ENCODE measurements around the gene C4A. TPM values are rescaled to one million over a fixed set of nuclear protein-coding genes. Genes with fewer than 3 reads are reported as not detected.
"Not testable (repeated sequence)": the region's sequence is repeated elsewhere in the genome, so short reads cannot be mapped to it uniquely, and the experiment has no call there.

Gene C4A
- total RNA-seq, 1 experiment from 2014 or later, result 7.0 TPM

GRCh38 chr6:31978831-31979230 lies 3.0 kb upstream of the C4A start:
- Histone ChIP-seq H4K20me1 (ENCODE audit: insufficient read depth) (no peaks in the 10 kb centered on the region), H3K27ac (no peak overlapping the region), H3F3A (ENCODE audit: insufficient read depth, low read depth) (no peaks in the 10 kb centered on the region; the same call in 1 of the 2 replicates), H3K4me2 (no peak overlapping the region), H3K9me3 (ENCODE audit: insufficient read depth, low read depth) (no peaks in the 10 kb centered on the region), H2AFZ (no peak overlapping the region), H3K79me2 (ENCODE audit: low read depth) (peaks cover 13% of the 10 kb centered on the region), H3K9me2 (ENCODE audit: insufficient read depth) (no peaks in the 10 kb centered on the region), H3K36me3 (ENCODE audit: low read depth) (no peaks in the 10 kb centered on the region), H3K4me1 (replicated peaks; ENCODE audit: insufficient read depth) (0 out of 2 replicates have a peak, but pooled peaks cover under 1% of the 10 kb centered on the region), H3K27me3 (ENCODE audit: insufficient read depth, low read depth) (no peaks in the 10 kb centered on the region), H3K4me3 (no peak overlapping the region)
- DNase-seq, result no peak
- ChIA-PET CTCF (no interaction called here), POLR2A (ENCODE audit: unreplicated experiment) (no interaction called here)
- BruUV-seq (replicated peaks), result no TSS peak
- intact Hi-C loops (cut with micrococcal nuclease; ENCODE audit: unreplicated experiment), result no loop called here
- TF ChIP-seq CTCF (conservative IDR thresholded peaks at IDR 0.05) (no peak), EZH2 (IDR thresholded peaks at IDR 0.05; ENCODE audit: low read depth) (no peak)

- intact Hi-C loops (cut with micrococcal nuclease; ENCODE audit: unreplicated experiment), result no loop called here
- Histone ChIP-seq H4K20me1 (ENCODE audit: insufficient read depth) (no peaks in the 10 kb centered on the region), H3K36me3 (ENCODE audit: low read depth) (no peaks in the 10 kb centered on the region), H3K79me2 (ENCODE audit: low read depth) (peaks cover 8% of the 10 kb centered on the region; the same call in 1 of the 2 replicates), H3K27ac (no peak overlapping the region), H3K27me3 (ENCODE audit: insufficient read depth, low read depth) (no peaks in the 10 kb centered on the region), H3F3A (ENCODE audit: insufficient read depth, low read depth) (no peaks in the 10 kb centered on the region), H3K4me3 (no peak overlapping the region), H3K4me2 (no peak overlapping the region), H3K9me2 (ENCODE audit: insufficient read depth) (no peaks in the 10 kb centered on the region), H3K9me3 (ENCODE audit: insufficient read depth, low read depth) (no peaks in the 10 kb centered on the region), H2AFZ (no peak overlapping the region), H3K4me1 (replicated peaks; ENCODE audit: insufficient read depth) (no peaks in the 10 kb centered on the region)
- DNase-seq, result no peak
- ChIA-PET POLR2A (ENCODE audit: unreplicated experiment) (no interaction called here), CTCF (no interaction called here)
- no TSS peak for BruUV-seq (replicated peaks)
- no peak for TF ChIP-seq CTCF (conservative IDR thresholded peaks at IDR 0.05)
- TF ChIP-seq EZH2 (IDR thresholded peaks at IDR 0.05; ENCODE audit: low read depth), result no peak
Observed at GRCh38 chr6:31979238-31979898, 2.5 kb upstream of the C4A start.

- intact Hi-C loops (cut with micrococcal nuclease; ENCODE audit: unreplicated experiment); H3K4me1 ChIP-seq (replicated peaks; ENCODE audit: insufficient read depth); H3K4me2 ChIP-seq; H4K20me1 ChIP-seq (ENCODE audit: insufficient read depth); H2AFZ ChIP-seq; H3K27me3 ChIP-seq (ENCODE audit: insufficient read depth, low read depth); BruUV-seq (replicated peaks); DNase-seq; CTCF ChIA-PET; H3K79me2 ChIP-seq (ENCODE audit: low read depth); POLR2A ChIA-PET (ENCODE audit: unreplicated experiment); H3F3A ChIP-seq (ENCODE audit: insufficient read depth, low read depth); H3K27ac ChIP-seq; H3K9me3 ChIP-seq (ENCODE audit: insufficient read depth, low read depth); H3K36me3 ChIP-seq (ENCODE audit: low read depth); H3K9me2 ChIP-seq (ENCODE audit: insufficient read depth); H3K4me3 ChIP-seq: not testable (repeated sequence)
Observed at GRCh38 chr6:31980195-31980876, 1.5 kb upstream of the C4A start.

GRCh38 chr6:31980998-31981397 lies 859 bp upstream of the C4A start:
- DNase-seq; H3K4me3 ChIP-seq; intact Hi-C loops (cut with micrococcal nuclease; ENCODE audit: unreplicated experiment); H3K79me2 ChIP-seq (ENCODE audit: low read depth); H3K27ac ChIP-seq; H3K9me2 ChIP-seq (ENCODE audit: insufficient read depth); H3F3A ChIP-seq (ENCODE audit: insufficient read depth, low read depth); BruUV-seq (replicated peaks); POLR2A ChIA-PET (ENCODE audit: unreplicated experiment); CTCF ChIA-PET; H3K4me1 ChIP-seq (replicated peaks; ENCODE audit: insufficient read depth); H3K27me3 ChIP-seq (ENCODE audit: insufficient read depth, low read depth); H2AFZ ChIP-seq; H3K9me3 ChIP-seq (ENCODE audit: insufficient read depth, low read depth); H4K20me1 ChIP-seq (ENCODE audit: insufficient read depth); H3K4me2 ChIP-seq; H3K36me3 ChIP-seq (ENCODE audit: low read depth): not testable (repeated sequence)

GRCh38 chr6:31989363-31989762 lies 7.5 kb downstream of the C4A start:
- H3K4me3 ChIP-seq; H3K4me2 ChIP-seq; H3K27me3 ChIP-seq (ENCODE audit: insufficient read depth, low read depth); H2AFZ ChIP-seq; H3K36me3 ChIP-seq (ENCODE audit: low read depth); BruUV-seq (replicated peaks); POLR2A ChIA-PET (ENCODE audit: unreplicated experiment); H3K9me2 ChIP-seq (ENCODE audit: insufficient read depth); intact Hi-C loops (cut with micrococcal nuclease; ENCODE audit: unreplicated experiment); H3K4me1 ChIP-seq (replicated peaks; ENCODE audit: insufficient read depth); H3K9me3 ChIP-seq (ENCODE audit: insufficient read depth, low read depth); H3K27ac ChIP-seq; H3F3A ChIP-seq (ENCODE audit: insufficient read depth, low read depth); DNase-seq; H3K79me2 ChIP-seq (ENCODE audit: low read depth); H4K20me1 ChIP-seq (ENCODE audit: insufficient read depth); CTCF ChIA-PET: not testable (repeated sequence)

GRCh38 chr6:31994421-31994820 lies 12.6 kb downstream of the C4A start:
- H3K9me2 ChIP-seq (ENCODE audit: insufficient read depth); CTCF ChIA-PET; H3K4me1 ChIP-seq (replicated peaks; ENCODE audit: insufficient read depth); H3K36me3 ChIP-seq (ENCODE audit: low read depth); H3K27me3 ChIP-seq (ENCODE audit: insufficient read depth, low read depth); H3K4me2 ChIP-seq; H4K20me1 ChIP-seq (ENCODE audit: insufficient read depth); BruUV-seq (replicated peaks); H3K4me3 ChIP-seq; H2AFZ ChIP-seq; DNase-seq; H3K27ac ChIP-seq; intact Hi-C loops (cut with micrococcal nuclease; ENCODE audit: unreplicated experiment); H3K79me2 ChIP-seq (ENCODE audit: low read depth); POLR2A ChIA-PET (ENCODE audit: unreplicated experiment); H3K9me3 ChIP-seq (ENCODE audit: insufficient read depth, low read depth); H3F3A ChIP-seq (ENCODE audit: insufficient read depth, low read depth): not testable (repeated sequence)
